GM21390 (cell line): Measurements from ENCODE around the gene MEX3B.
"Not testable (repeated sequence)": the region's sequence is repeated elsewhere in the genome, so short reads cannot be mapped to it uniquely, and the experiment has no call there.

Experiments used
- ATAC-seq: cut with Tn5 transposase; IDR thresholded peaks from one replicate; pipeline ENCODE4 v1.9.1; 2021; ENCODE audit not compliant: unreplicated experiment

The MEX3B gene

GRCh38 chr15:82014989-82015388 lies 30.8 kb downstream of the MEX3B start:
- ATAC-seq = no peak

- no peak for ATAC-seq
These were observed 32.9 kb downstream of the MEX3B start for GRCh38 chr15:82012908-82013307.

GRCh38 chr15:82005239-82005638 lies 40.6 kb downstream of the MEX3B start:
- no peak for ATAC-seq

GRCh38 chr15:82003916-82004315 lies 41.9 kb downstream of the MEX3B start:
- ATAC-seq = no peak

- ATAC-seq = not testable (repeated sequence)
These were observed 50.7 kb downstream of the MEX3B start for GRCh38 chr15:81995081-81995480.

GRCh38 chr15:81992523-81992922 lies 53.3 kb downstream of the MEX3B start:
- ATAC-seq = no peak
